Keratinocyte (primary cell): ENCODE results near the gene EGFL7. TPM values are rescaled to one million over a fixed set of nuclear protein-coding genes. Genes with fewer than 3 reads are reported as not detected.

Experiments used
- DNase-seq: peaks from one replicate; pipeline ENCODE4 v3.0.0-alpha.2; 2011; ENCODE audit warnings: low read depth, missing footprints, low spot score
- FAIRE-seq: peaks from 2 replicates; lab custom pipeline; 2011; peaks lifted over from hg19 to GRCh38; lab: Jason Lieb, UNC
- H2AFZ ChIP-seq: 2 replicates; pipeline ENCODE4 v1.6.0; 2012; ENCODE audit warnings: low read length, control low read depth, inconsistent platforms; ENCODE audit not compliant: control insufficient read depth
- H3K27ac ChIP-seq: 2 replicates; pipeline ENCODE4 v1.5.1; 2011; ENCODE audit warnings: low read length; ENCODE audit not compliant: control insufficient read depth, insufficient read depth
- H3K27me3 ChIP-seq: 3 replicates; pipeline ENCODE4 v1.6.0; 2011; ENCODE audit warnings: low read length; ENCODE audit not compliant: control insufficient read depth, insufficient read depth; ENCODE audit errors: extremely low read depth
- H3K36me3 ChIP-seq, 2 experiments: 2 replicates in 1 of 2; 3 replicates in 1 of 2; pipeline ENCODE4 v1.5.1; 2011; ENCODE audit warnings: low read length in 2 of 2, mild to moderate bottlenecking in 1 of 2; ENCODE audit not compliant: control insufficient read depth in 2 of 2, insufficient read depth in 2 of 2; ENCODE audit errors: extremely low read depth in 1 of 2
- H3K4me1 ChIP-seq: 3 replicates; pipeline ENCODE4 v1.5.1; 2011; ENCODE audit warnings: low read length; ENCODE audit not compliant: control insufficient read depth, insufficient read depth; ENCODE audit errors: extremely low read depth
- H3K4me2 ChIP-seq: 3 replicates; pipeline ENCODE4 v1.6.0; 2011; ENCODE audit warnings: low read depth, low read length; ENCODE audit not compliant: control insufficient read depth, insufficient read depth; ENCODE audit errors: extremely low read depth
- H3K4me3 ChIP-seq, 3 experiments: fragments of 200-600 bp in 1 of 3; sonication (generic) in 1 of 3; 2 replicates in 2 of 3; 3 replicates in 1 of 3; pipeline ENCODE4 v1.5.1; 2011 to 2016; ENCODE audit warnings: low read length in 3 of 3, mild to moderate bottlenecking in 3 of 3, control low read depth in 2 of 3, inconsistent platforms in 1 of 3, low read depth in 1 of 3, mixed read lengths in 1 of 3, mixed run types in 1 of 3, moderate library complexity in 1 of 3; ENCODE audit not compliant: control insufficient read depth in 2 of 3, insufficient read depth in 2 of 3; ENCODE audit errors: extremely low read depth in 1 of 3
- H3K79me2 ChIP-seq: 2 replicates; pipeline ENCODE4 v1.6.0; 2012; ENCODE audit warnings: low read length; ENCODE audit not compliant: control insufficient read depth, insufficient read depth
- H3K9ac ChIP-seq: 3 replicates; pipeline ENCODE4 v1.6.0; 2011; ENCODE audit warnings: low read length; ENCODE audit not compliant: control insufficient read depth, insufficient read depth; ENCODE audit errors: extremely low read depth
- H3K9me1 ChIP-seq: 3 replicates; pipeline ENCODE4 v1.6.0; 2011; ENCODE audit warnings: low read length; ENCODE audit not compliant: control insufficient read depth, insufficient read depth; ENCODE audit errors: extremely low read depth
- H3K9me3 ChIP-seq: 2 replicates; pipeline ENCODE4 v1.5.1; 2012; ENCODE audit warnings: low read depth, low read length; ENCODE audit not compliant: control insufficient read depth
- H4K20me1 ChIP-seq: 3 replicates; pipeline ENCODE4 v1.6.0; 2011; ENCODE audit warnings: low read length; ENCODE audit not compliant: control insufficient read depth, insufficient read depth; ENCODE audit errors: extremely low read depth
- EZH2 ChIP-seq: IDR thresholded peaks from one replicate; pipeline ENCODE4 v1.6.1; 2012; ENCODE audit warnings: inconsistent platforms, mild to moderate bottlenecking, low read length, moderate library complexity
- dilution Hi-C: fragments of 300-500 bp; cut with MboI; formaldehyde crosslinking; loops from one replicate; pipeline ENCODE4 v1.7.0; 2020; ENCODE audit warnings: low sequenced_read_pairs; ENCODE audit not compliant: extremely low pct_ligation_motif_present
- polyA plus RNA-seq, 5 experiments: library from polyadenylated mRNA; depleted of rRNA in 3 of 5; stranded (reverse) in 3 of 5; stranded (forward) in 1 of 5; unstranded in 1 of 5; fragments of >200 nt; gene quantifications; 1 replicate in 1 of 5; 2 replicates in 3 of 5; 3 replicates in 1 of 5; pipeline versions ENCODE4 v1.2.1 to v1.2.3, GENCODE V29; 2011 to 2012; ENCODE audit warnings: missing spikeins in 2 of 5, low read depth in 1 of 5, low replicate concordance in 1 of 5
- TF ChIP-seq, protein P1 (sequence below), 3 experiments: IDR thresholded peaks in 1 of 3; conservative IDR thresholded peaks in 1 of 3; optimal IDR thresholded peaks in 1 of 3; 2 replicates in 2 of 3; 3 replicates in 1 of 3; pipeline versions ENCODE3 to v1.5.1; 2011; ENCODE audit warnings: low read length in 3 of 3, mild to moderate bottlenecking in 3 of 3, moderate library complexity in 2 of 3, control low read depth in 1 of 3, inconsistent platforms in 1 of 3; ENCODE audit not compliant: insufficient read depth in 2 of 3; ENCODE audit errors: extremely low read depth in 1 of 3

The EGFL7 gene
- polyA plus RNA-seq, 1 donor (not counting 4 experiments of a cell fraction or from before 2014, with no cell fraction given), result 4.2 TPM

GRCh38 chr9:136681945-136682699 is 19.4 kb downstream of the EGFL7 start:
- Histone ChIP-seq H3K4me2 (no peak overlapping the region), H3K36me3 (peaks cover 0 to 3% of the 10 kb centered on the region in 2 experiments), H4K20me1 (peaks cover 7% of the 10 kb centered on the region), H3K9me1 (no peaks in the 10 kb centered on the region), H3K79me2 (peaks cover 15% of the 10 kb centered on the region), H3K9ac (no peak overlapping the region), H3K27ac (no peak overlapping the region), H3K9me3 (no peaks in the 10 kb centered on the region), H3K4me1 (peaks cover 17% of the 10 kb centered on the region), H3K4me3 (no peak overlapping the region), H3K27me3 (no peaks in the 10 kb centered on the region), H2AFZ (no peak overlapping the region)
- TF ChIP-seq, protein P1, sequence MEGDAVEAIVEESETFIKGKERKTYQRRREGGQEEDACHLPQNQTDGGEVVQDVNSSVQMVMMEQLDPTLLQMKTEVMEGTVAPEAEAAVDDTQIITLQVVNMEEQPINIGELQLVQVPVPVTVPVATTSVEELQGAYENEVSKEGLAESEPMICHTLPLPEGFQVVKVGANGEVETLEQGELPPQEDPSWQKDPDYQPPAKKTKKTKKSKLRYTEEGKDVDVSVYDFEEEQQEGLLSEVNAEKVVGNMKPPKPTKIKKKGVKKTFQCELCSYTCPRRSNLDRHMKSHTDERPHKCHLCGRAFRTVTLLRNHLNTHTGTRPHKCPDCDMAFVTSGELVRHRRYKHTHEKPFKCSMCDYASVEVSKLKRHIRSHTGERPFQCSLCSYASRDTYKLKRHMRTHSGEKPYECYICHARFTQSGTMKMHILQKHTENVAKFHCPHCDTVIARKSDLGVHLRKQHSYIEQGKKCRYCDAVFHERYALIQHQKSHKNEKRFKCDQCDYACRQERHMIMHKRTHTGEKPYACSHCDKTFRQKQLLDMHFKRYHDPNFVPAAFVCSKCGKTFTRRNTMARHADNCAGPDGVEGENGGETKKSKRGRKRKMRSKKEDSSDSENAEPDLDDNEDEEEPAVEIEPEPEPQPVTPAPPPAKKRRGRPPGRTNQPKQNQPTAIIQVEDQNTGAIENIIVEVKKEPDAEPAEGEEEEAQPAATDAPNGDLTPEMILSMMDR (optimal IDR thresholded peaks at IDR 0.05 in 1 of 3, IDR thresholded peaks at IDR 0.05 in 1 of 3, conservative IDR thresholded peaks at IDR 0.05 in 1 of 3; ENCODE audit: extremely low read depth in 1 of 3, insufficient read depth in 2 of 3, low read length in 3 of 3), result no peak
- TF ChIP-seq EZH2, result no peak
- DNase-seq, result no peak
- no peak for FAIRE-seq
- dilution Hi-C loops, result no loop called here

GRCh38 chr9:136682710-136683109 is 20.0 kb downstream of the EGFL7 start:
- no peak overlapping the region for H2AFZ ChIP-seq
- peaks cover 7% of the 10 kb centered on the region for H4K20me1 ChIP-seq
- no peak overlapping the region for H3K4me2 ChIP-seq
- H3K79me2 ChIP-seq, result peaks cover 15% of the 10 kb centered on the region
- no peaks in the 10 kb centered on the region for H3K27me3 ChIP-seq
- dilution Hi-C loops, result no loop called here
- H3K9ac ChIP-seq, result no peak overlapping the region
- no peak for FAIRE-seq
- TF ChIP-seq, protein P1 (optimal IDR thresholded peaks at IDR 0.05 in 1 of 3, IDR thresholded peaks at IDR 0.05 in 1 of 3, conservative IDR thresholded peaks at IDR 0.05 in 1 of 3; ENCODE audit: extremely low read depth in 1 of 3, insufficient read depth in 2 of 3, low read length in 3 of 3), result no peak
- TF ChIP-seq EZH2, result no peak
- no peaks in the 10 kb centered on the region for H3K9me1 ChIP-seq
- H3K4me1 ChIP-seq, result peaks cover 17% of the 10 kb centered on the region
- H3K4me3 ChIP-seq, result no peak overlapping the region
- peaks cover 0 to 3% of the 10 kb centered on the region in 2 experiments for H3K36me3 ChIP-seq
- no peak overlapping the region for H3K27ac ChIP-seq
- no peak for DNase-seq
- H3K9me3 ChIP-seq, result no peaks in the 10 kb centered on the region
